HepG2 (cell line): Measurements from ENCODE around the gene PHACTR1.

Source experiments
- SUZ12 ChIP-seq: fragments of 150-350 bp; IDR thresholded peaks from 2 replicates; pipeline ENCODE4 v1.6.1; 2014; ENCODE audit warnings: low read depth, low read length
- XRCC5 ChIP-seq: fragments of 200-400 bp; formaldehyde crosslinking; optimal IDR thresholded peaks from 2 replicates; pipeline ENCODE3; 2017; ENCODE audit warnings: mild to moderate bottlenecking, low read length

GRCh38 chr6:13275435-13275989 lies 558.9 kb downstream of the PHACTR1 start:
- no peak for TF ChIP-seq XRCC5
- TF ChIP-seq SUZ12, result no peak
